ENCODE results near the gene SENP2.

- no peak for TF ChIP-seq TAF1 (conservative IDR thresholded peaks at IDR 0.05)
- TF ChIP-seq REST (IDR thresholded peaks at IDR 0.05), result no peak
- no peak for TF ChIP-seq CTCF (IDR thresholded peaks at IDR 0.05; ENCODE audit: low read depth, low read length, missing input control)
- no peak for TF ChIP-seq EGR1 (IDR thresholded peaks at IDR 0.05; ENCODE audit: low read depth in 2 of 2)
- no peak for TF ChIP-seq RAD21 (IDR thresholded peaks at IDR 0.05)
- no peak for TF ChIP-seq JUND (IDR thresholded peaks at IDR 0.05)
- TF ChIP-seq FOXA1 (IDR thresholded peaks at IDR 0.05), result no peak
These were observed 48.6 kb upstream of the SENP2 start for GRCh38 chr3:185537369-185537970.
